Subcutaneous adipose tissue (tissue), 4 donors: ENCODE measurements around the gene CYP2U1. TPM values are rescaled to one million over a fixed set of nuclear protein-coding genes. Genes with fewer than 3 reads are reported as not detected.

ENCODE experiments used
- CTCF ChIP-seq: fragments of 450-650 bp; IDR thresholded peaks from one replicate; pipeline ENCODE4 v1.5.1; 2016; ENCODE audit warnings: low read depth, mild to moderate bottlenecking, control low read depth, antibody characterized with exemption, moderate library complexity
- total RNA-seq, 4 donors: library from RNA; depleted of rRNA; stranded (reverse); fragments of >200 nt; gene quantifications; one replicate each; pipeline ENCODE4 v1.1.0, GENCODE V29; 2016

CYP2U1 gene
- total RNA-seq, 4 donors from 2014 or later, result 10.2 to 17.4 (median 15.3) TPM

GRCh38 chr4:107978716-107979451, 47.5 kb downstream of the CYP2U1 start:
- TF ChIP-seq CTCF, result no peak

- no peak for TF ChIP-seq CTCF
Measured at GRCh38 chr4:107987916-107988762, 56.8 kb downstream of the CYP2U1 start.

GRCh38 chr4:107988763-107989035, 57.4 kb downstream of the CYP2U1 start:
- no peak for TF ChIP-seq CTCF

GRCh38 chr4:107989162-107989536, 57.8 kb downstream of the CYP2U1 start:
- TF ChIP-seq CTCF, result no peak

- no peak for TF ChIP-seq CTCF
Measured at GRCh38 chr4:107989537-107990386, 58.4 kb downstream of the CYP2U1 start, which contains the start of gene HADH. Gene HADH, plus strand, starts transcription at chr4:107989889. Its CDS starts 44 bp downstream, at chr4:107989933.

- TF ChIP-seq CTCF, result no peak
Measured at GRCh38 chr4:107991945-107992630, 60.7 kb downstream of the CYP2U1 start.
